Kidney epithelial cell (primary cell): ENCODE data around the gene CPSF3. TPM values are rescaled to one million over a fixed set of nuclear protein-coding genes. Genes with fewer than 3 reads are reported as not detected.

Experiments
- DNase-seq: peaks from one replicate; pipeline ENCODE4 v3.0.0-alpha.2; 2010; ENCODE audit warnings: low read depth
- H3K27me3 ChIP-seq: 2 replicates; pipeline ENCODE4 v1.6.0; 2011; ENCODE audit warnings: low read length; ENCODE audit not compliant: control insufficient read depth, insufficient read depth
- H3K36me3 ChIP-seq: 2 replicates; pipeline ENCODE4 v1.5.1; 2011; ENCODE audit warnings: low read length; ENCODE audit not compliant: control insufficient read depth, insufficient read depth
- H3K4me3 ChIP-seq: 2 replicates; pipeline ENCODE4 v1.5.1; 2011; ENCODE audit warnings: low read depth, mild to moderate bottlenecking, control low read depth, low read length
- total RNA-seq: library from RNA; depleted of rRNA; stranded (reverse); fragments of >200 nt; gene quantifications from 2 replicates; pipeline ENCODE4 v1.2.3, GENCODE V29; 2015
- TF ChIP-seq, protein P1 (sequence below): IDR thresholded peaks from 2 replicates; pipeline ENCODE4 v1.5.1; 2011; ENCODE audit warnings: mild to moderate bottlenecking, moderate library complexity, low read length, control low read depth, inconsistent platforms; ENCODE audit not compliant: insufficient read depth, poor library complexity, severe bottlenecking

The CPSF3 gene
- total RNA-seq, 1 donor from 2014 or later = 43.1 TPM

GRCh38 chr2:9471206-9471605 is 47.8 kb downstream of the CPSF3 start:
- Histone ChIP-seq H3K36me3 (no peaks in the 10 kb centered on the region), H3K27me3 (no peaks in the 10 kb centered on the region), H3K4me3 (no peak overlapping the region)
- no peak for DNase-seq
- TF ChIP-seq, protein P1, sequence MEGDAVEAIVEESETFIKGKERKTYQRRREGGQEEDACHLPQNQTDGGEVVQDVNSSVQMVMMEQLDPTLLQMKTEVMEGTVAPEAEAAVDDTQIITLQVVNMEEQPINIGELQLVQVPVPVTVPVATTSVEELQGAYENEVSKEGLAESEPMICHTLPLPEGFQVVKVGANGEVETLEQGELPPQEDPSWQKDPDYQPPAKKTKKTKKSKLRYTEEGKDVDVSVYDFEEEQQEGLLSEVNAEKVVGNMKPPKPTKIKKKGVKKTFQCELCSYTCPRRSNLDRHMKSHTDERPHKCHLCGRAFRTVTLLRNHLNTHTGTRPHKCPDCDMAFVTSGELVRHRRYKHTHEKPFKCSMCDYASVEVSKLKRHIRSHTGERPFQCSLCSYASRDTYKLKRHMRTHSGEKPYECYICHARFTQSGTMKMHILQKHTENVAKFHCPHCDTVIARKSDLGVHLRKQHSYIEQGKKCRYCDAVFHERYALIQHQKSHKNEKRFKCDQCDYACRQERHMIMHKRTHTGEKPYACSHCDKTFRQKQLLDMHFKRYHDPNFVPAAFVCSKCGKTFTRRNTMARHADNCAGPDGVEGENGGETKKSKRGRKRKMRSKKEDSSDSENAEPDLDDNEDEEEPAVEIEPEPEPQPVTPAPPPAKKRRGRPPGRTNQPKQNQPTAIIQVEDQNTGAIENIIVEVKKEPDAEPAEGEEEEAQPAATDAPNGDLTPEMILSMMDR = no peak

DNA sequence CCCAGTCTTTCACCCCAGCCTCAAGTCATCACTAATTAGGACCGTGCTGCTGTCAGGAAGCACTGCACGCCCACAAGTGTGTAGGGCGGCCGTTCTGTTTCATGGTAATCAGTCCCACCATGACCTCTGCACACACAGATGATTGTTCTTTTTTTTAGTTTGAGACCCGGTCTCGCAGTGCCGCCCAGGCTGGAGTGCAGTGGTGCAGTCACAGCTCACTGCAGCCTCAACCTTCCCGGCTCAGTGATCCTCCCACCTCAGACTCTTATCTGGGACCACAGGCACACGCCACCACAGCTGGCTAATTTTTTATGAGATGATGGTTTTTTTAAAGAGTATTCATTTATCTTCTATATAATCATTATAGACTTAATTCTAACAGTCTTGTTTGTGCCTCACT is 49.1 kb downstream of the CPSF3 start:
- DNase-seq = no peak
- Histone ChIP-seq H3K27me3 (no peaks in the 10 kb centered on the region), H3K4me3 (no peak overlapping the region), H3K36me3 (no peaks in the 10 kb centered on the region)
- TF ChIP-seq, protein P1 = no peak

DNA sequence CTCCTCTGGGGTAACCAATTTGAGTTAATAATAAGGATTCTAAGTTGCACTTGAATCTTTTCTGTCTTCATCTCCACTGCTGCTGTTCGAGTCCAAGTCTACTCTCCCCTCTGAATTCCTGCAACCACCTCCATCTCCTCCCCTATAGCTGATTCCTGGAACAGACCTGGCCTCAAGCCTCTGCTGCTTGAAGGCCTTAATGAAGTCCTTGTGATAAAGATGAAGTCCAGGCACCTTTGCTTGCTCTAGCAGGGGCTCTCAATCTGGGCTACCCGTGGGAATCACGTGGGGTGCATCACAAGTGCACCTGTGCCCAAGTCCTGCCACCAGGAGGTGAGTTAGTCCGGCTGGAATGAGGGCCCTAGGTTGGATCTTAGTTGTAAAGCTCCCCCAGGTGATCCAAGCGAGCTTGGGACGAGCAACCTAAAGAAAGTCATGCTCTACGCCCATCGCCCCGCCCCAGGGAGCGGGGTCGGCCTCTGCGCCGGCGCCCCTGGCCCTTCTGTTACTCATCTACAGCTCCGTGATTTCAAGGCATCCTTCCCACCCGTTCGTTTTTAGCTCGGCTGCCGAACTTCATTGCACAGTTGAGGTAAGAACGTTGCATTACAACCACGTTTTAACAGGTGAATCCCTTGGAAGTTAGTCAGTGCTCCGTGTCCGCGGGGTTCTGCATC is 50.0 kb downstream of the CPSF3 start:
- DNase-seq = no peak
- Histone ChIP-seq H3K4me3 (peak overlapping the region; percentile 66), H3K27me3 (no peaks in the 10 kb centered on the region), H3K36me3 (no peaks in the 10 kb centered on the region)
- TF ChIP-seq, protein P1 = peak; percentile 40

DNA sequence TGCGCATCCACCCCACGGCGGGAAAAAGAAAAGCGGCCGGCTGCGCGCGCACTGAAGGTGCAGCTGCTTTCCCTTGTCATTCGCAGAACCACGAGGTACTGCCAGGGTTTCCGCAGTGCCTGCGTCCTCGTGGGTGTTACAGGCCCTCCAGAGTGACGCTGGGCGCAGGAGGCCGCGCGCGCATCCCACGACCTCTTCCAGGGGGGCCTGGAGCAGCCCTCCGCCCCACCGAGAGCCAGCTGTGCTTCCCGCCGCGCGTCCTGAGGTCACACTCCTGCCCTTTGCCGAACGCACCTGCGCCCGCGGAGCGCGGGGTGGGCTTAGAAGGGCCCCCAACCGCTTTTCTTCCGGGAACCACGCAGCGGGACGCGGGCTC is 50.5 kb downstream of the CPSF3 start:
- H3K27me3 ChIP-seq = no peaks in the 10 kb centered on the region
- DNase-seq = no peak
- peak overlapping the region; percentile 66 for H3K4me3 ChIP-seq
- H3K36me3 ChIP-seq = no peaks in the 10 kb centered on the region
- TF ChIP-seq, protein P1 = no peak

DNA sequence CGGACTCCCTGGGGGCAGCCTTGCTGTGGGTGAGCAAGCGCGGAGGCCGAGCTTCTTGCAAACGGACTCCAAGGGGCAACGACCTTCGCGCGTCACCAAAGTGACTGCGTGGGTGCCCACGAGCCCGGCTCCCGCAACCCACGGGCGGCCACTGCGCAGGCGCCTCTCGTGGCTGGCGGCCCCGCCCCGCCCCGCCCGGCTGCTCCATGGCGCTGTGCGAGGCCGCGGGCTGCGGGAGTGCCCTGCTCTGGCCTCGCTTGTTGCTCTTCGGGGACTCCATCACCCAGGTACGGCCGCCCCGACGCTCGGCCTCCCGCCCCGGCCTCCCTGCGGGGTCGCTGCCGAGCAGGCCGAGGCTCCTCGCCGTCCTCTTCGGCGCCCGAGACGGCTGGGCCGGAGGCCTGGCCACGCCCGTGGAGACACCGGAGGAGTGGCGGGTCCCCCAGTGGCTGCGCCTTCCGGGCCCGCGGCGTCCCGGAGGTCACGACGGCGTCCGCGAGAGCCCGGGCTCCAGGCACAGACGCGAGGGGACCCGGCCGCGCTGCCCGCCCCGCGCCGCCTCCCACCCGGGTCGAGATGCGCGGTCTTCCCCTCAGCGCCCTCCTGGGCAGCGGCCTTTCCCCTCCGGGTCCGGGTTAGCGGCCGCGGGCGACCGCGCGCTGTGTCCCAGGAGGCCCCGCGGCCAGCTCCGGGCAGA is 51.1 kb downstream of the CPSF3 start, which contains the start of gene IAH1:
TSS of gene IAH1 (plus strand) at position 191 of the 697 bp plus-strand sequence. CDS start at position 207, 16 bp downstream.
- no peaks in the 10 kb centered on the region for H3K36me3 ChIP-seq
- TF ChIP-seq, protein P1 = no peak
- H3K4me3 ChIP-seq = peak within 1 kb of the TSS; percentile 66
- no peak for DNase-seq
- no peaks in the 10 kb centered on the region for H3K27me3 ChIP-seq

DNA sequence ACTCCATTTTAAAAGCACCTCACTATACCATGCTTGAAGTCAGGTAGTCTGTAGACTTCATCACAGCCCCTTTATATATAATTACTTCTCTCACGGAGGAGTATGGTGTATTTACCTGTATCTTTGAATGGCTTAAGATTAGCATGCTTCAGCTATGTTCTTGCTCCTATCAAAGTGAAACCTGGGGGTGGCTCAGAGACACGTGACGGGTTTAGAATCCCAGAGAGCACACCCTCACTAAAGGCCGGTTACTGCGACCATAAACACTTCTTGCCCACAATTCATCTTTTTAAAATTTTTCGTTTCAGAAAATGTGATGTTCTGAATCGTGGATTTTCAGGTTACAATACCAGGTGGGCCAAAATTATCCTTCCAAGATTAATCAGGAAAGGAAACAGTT is 54.5 kb downstream of the CPSF3 start:
- no peak for DNase-seq
- H3K36me3 ChIP-seq = no peaks in the 10 kb centered on the region
- TF ChIP-seq, protein P1 = no peak
- H3K4me3 ChIP-seq = no peak overlapping the region
- no peaks in the 10 kb centered on the region for H3K27me3 ChIP-seq
